ENCODE data around the gene UTY. TPM values are rescaled to one million over a fixed set of nuclear protein-coding genes. Genes with fewer than 3 reads are reported as not detected.

Gene UTY
- total and polyA plus RNA-seq, 2 of the 8 experiments (the other 6 are each of a cell fraction or from before 2014, with no cell fraction given), result 7.2 to 20.4 TPM

DNA sequence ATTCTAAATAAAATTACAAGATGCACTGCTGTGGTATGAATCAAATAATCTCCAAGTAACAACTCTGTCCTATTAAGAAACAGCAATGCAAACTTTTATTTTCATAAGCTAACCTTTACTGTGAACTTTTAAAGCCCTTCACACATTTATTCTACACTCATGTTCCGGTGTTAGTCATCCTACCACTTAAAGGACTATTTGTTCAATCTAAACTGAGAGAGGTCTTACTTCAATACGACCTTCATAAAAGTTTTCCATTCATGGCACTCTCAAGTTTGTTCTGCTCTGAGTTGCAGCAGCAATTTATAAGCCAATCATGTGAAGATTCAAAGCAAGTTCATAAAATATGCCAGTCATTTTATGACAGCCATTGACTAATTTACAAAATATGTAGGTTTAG, 4.8 kb downstream of the UTY start:
- peaks cover 0 to 26% (median 0%) of the 10 kb centered on the region in 4 experiments; a peak in 2 of 8 replicates for H3K36me3 ChIP-seq (ENCODE audit: control insufficient read depth in 2 of 4, insufficient read depth in 4 of 4, low read length in 3 of 4)
- H3K79me2 ChIP-seq (ENCODE audit: control insufficient read depth in 1 of 2, insufficient read depth in 2 of 2, low read length in 2 of 2), result peaks cover 7 to 95% of the 10 kb centered on the region in 2 experiments
- no peak overlapping the region for H4K91ac ChIP-seq (replicated peaks; ENCODE audit: insufficient read length, low read length)
- no peak overlapping the region for H2BK20ac ChIP-seq (ENCODE audit: low read length)
- FAIRE-seq, result no peak
- no peak overlapping the region for H3K4me3 ChIP-seq (ENCODE audit: extremely low read depth in 1 of 4, insufficient read depth in 2 of 4, low read depth in 3 of 4, low read length in 4 of 4)
- H4K5ac ChIP-seq (ENCODE audit: insufficient read length, low read depth, low read length), result no peak overlapping the region
- H3K9me3 ChIP-seq (ENCODE audit: insufficient read depth in 2 of 2, low read depth in 1 of 2, low read length in 1 of 2), result no peaks in the 10 kb centered on the region
- H3K23me2 ChIP-seq (ENCODE audit: low read depth, low read length), result peaks cover 4% of the 10 kb centered on the region; the same call in 1 of the 2 replicates
- H2AFZ ChIP-seq (ENCODE audit: low read length), result no peak overlapping the region
- H3K56ac ChIP-seq (replicated peaks; ENCODE audit: insufficient read length, low read depth, low read length), result no peak overlapping the region
- H3K4me2 ChIP-seq (ENCODE audit: insufficient read depth in 1 of 2, low read depth in 2 of 2, low read length in 2 of 2), result no peak overlapping the region
- H2AK5ac ChIP-seq (ENCODE audit: low read depth, low read length), result no peak overlapping the region
- no peak overlapping the region for H3K23ac ChIP-seq (ENCODE audit: insufficient read length)
- no peak overlapping the region for H2BK5ac ChIP-seq (ENCODE audit: low read depth, low read length)
- H4K20me1 ChIP-seq (replicated peaks in 1 of 2; ENCODE audit: control insufficient read depth in 1 of 2, insufficient read depth in 2 of 2, low read length in 2 of 2), result peaks cover 0 to 2% of the 10 kb centered on the region in 2 experiments
- H3K14ac ChIP-seq (ENCODE audit: insufficient read length), result no peak overlapping the region
- H3K4me1 ChIP-seq (replicated peaks in 1 of 4; ENCODE audit: control insufficient read depth in 3 of 4, insufficient read depth in 4 of 4, low read length in 3 of 4), result peaks cover 0 to 2% (median 0%) of the 10 kb centered on the region in 4 experiments; a peak in 1 of 7 replicates
- no peaks in the 10 kb centered on the region for H3K79me1 ChIP-seq (ENCODE audit: low read depth, low read length)
- H3K18ac ChIP-seq (ENCODE audit: extremely low read depth, low read length), result no peak overlapping the region
- no peak overlapping the region for H3K9ac ChIP-seq (replicated peaks in 1 of 4; ENCODE audit: extremely low read depth in 1 of 4, low read depth in 3 of 4, low read length in 3 of 4)
- H2BK120ac ChIP-seq (replicated peaks; ENCODE audit: low read depth, low read length), result no peak overlapping the region
- no peak for DNase-seq (ENCODE audit: low read depth in 1 of 2, low spot score in 2 of 2)
- no peak overlapping the region for H2BK12ac ChIP-seq (ENCODE audit: low read depth, low read length)
- WGBS, 2 experiments (ENCODE audit: extremely low coverage in 1 of 2, insufficient coverage in 1 of 2, insufficient read length in 1 of 2, insufficient replicate concordance in 2 of 2, low coverage in 1 of 2, low lambda C conversion rate in 2 of 2, missing lambda C conversion rate in 1 of 2), result 91% methylated on average over 2 of the region's 2 CpGs; no CpG with 5 or more reads in 1 of the 2 experiments
- H2BK15ac ChIP-seq (ENCODE audit: low read length), result no peak overlapping the region
- no peak overlapping the region for H3K4ac ChIP-seq (replicated peaks; ENCODE audit: insufficient read length, low read depth, low read length)
- ChIA-PET CTCF (ENCODE audit: partially characterized antibody) (no interaction called here), POLR2A (ENCODE audit: partially characterized antibody) (interaction anchor here (1.7 kb wide), 1 partner anchor 10 kb away, joined by 5 read pairs; no protein-coding TSS in a partner anchor)
- no peak overlapping the region for H3K27ac ChIP-seq (ENCODE audit: low read depth, low read length)
- no peak overlapping the region for H4K8ac ChIP-seq (ENCODE audit: extremely low read depth, insufficient read depth, low read length)
- H3K27me3 ChIP-seq (replicated peaks in 1 of 4; ENCODE audit: control insufficient read depth in 3 of 4, extremely low read depth in 1 of 4, insufficient read depth in 3 of 4, low read length in 3 of 4), result no peaks in the 10 kb centered on the region
- TF ChIP-seq CEBPB (IDR thresholded peaks at IDR 0.05; ENCODE audit: low read depth, low read length) (no peak), ZNF274 (IDR thresholded peaks at IDR 0.05; ENCODE audit: borderline replicate concordance, extremely low read depth, low read length) (no peak), GABPA (IDR thresholded peaks at IDR 0.05; ENCODE audit: borderline replicate concordance, insufficient read depth, low read length) (no peak), SP1 (IDR thresholded peaks at IDR 0.05; ENCODE audit: low read depth, low read length) (no peak), SIN3A (conservative IDR thresholded peaks at IDR 0.05 in 1 of 2, IDR thresholded peaks at IDR 0.05 in 1 of 2; ENCODE audit: low read depth in 1 of 2, low read length in 2 of 2) (no peak), RAD21 (IDR thresholded peaks at IDR 0.05 in 1 of 2, conservative IDR thresholded peaks at IDR 0.05 in 1 of 2; ENCODE audit: low read depth in 2 of 2, low read length in 2 of 2) (no peak), GTF2F1 (IDR thresholded peaks at IDR 0.05; ENCODE audit: borderline replicate concordance, low read depth, low read length) (no peak)
- TF ChIP-seq, protein P1, sequence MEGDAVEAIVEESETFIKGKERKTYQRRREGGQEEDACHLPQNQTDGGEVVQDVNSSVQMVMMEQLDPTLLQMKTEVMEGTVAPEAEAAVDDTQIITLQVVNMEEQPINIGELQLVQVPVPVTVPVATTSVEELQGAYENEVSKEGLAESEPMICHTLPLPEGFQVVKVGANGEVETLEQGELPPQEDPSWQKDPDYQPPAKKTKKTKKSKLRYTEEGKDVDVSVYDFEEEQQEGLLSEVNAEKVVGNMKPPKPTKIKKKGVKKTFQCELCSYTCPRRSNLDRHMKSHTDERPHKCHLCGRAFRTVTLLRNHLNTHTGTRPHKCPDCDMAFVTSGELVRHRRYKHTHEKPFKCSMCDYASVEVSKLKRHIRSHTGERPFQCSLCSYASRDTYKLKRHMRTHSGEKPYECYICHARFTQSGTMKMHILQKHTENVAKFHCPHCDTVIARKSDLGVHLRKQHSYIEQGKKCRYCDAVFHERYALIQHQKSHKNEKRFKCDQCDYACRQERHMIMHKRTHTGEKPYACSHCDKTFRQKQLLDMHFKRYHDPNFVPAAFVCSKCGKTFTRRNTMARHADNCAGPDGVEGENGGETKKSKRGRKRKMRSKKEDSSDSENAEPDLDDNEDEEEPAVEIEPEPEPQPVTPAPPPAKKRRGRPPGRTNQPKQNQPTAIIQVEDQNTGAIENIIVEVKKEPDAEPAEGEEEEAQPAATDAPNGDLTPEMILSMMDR (IDR thresholded peaks at IDR 0.05; ENCODE audit: control extremely low read depth in 1 of 3, insufficient read depth in 1 of 3, low read depth in 1 of 3, low read length in 3 of 3), result no peak
- TF ChIP-seq, protein P2, sequence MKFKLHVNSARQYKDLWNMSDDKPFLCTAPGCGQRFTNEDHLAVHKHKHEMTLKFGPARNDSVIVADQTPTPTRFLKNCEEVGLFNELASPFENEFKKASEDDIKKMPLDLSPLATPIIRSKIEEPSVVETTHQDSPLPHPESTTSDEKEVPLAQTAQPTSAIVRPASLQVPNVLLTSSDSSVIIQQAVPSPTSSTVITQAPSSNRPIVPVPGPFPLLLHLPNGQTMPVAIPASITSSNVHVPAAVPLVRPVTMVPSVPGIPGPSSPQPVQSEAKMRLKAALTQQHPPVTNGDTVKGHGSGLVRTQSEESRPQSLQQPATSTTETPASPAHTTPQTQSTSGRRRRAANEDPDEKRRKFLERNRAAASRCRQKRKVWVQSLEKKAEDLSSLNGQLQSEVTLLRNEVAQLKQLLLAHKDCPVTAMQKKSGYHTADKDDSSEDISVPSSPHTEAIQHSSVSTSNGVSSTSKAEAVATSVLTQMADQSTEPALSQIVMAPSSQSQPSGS (IDR thresholded peaks at IDR 0.05; ENCODE audit: low read length), result no peak

All from H1 (cell line).